Thoracic aorta (tissue), 2 donors: Measurements from ENCODE around the gene CTNNA3. TPM values are rescaled to one million over a fixed set of nuclear protein-coding genes. Genes with fewer than 3 reads are reported as not detected.

Source experiments
- ATAC-seq: fragments of 150-250 bp; one replicate; pipeline ENCODE4 v1.8.0; 2017; ENCODE audit warnings: low read depth; ENCODE audit not compliant: insufficient number of reproducible peaks, low FRiP score
- DNase-seq: peaks from one replicate; pipeline ENCODE4 v3.0.0-alpha.2; 2020; ENCODE audit warnings: low spot score
- H3K27ac ChIP-seq, 2 donors: fragments of 200-600 bp; sonication (generic); 1 replicate in 1 of 2; 2 replicates in 1 of 2; pipeline ENCODE4 v1.5.1; 2016; ENCODE audit warnings: mild to moderate bottlenecking in 2 of 2, moderate library complexity in 2 of 2
- H3K27me3 ChIP-seq: fragments of 200-600 bp; sonication (generic); replicated peaks from 2 replicates; pipeline ENCODE4 v1.6.0; 2016; ENCODE audit warnings: mild to moderate bottlenecking; ENCODE audit not compliant: insufficient read depth
- H3K36me3 ChIP-seq: fragments of 200-600 bp; sonication (generic); one replicate; pipeline ENCODE4 v1.5.1; 2016
- H3K4me1 ChIP-seq, 2 donors: fragments of 200-600 bp; sonication (generic); 1 replicate in 1 of 2; 2 replicates in 1 of 2; pipeline versions ENCODE4 v1.5.1 to v1.6.0; 2016; ENCODE audit warnings: low read depth in 2 of 2, mild to moderate bottlenecking in 1 of 2; ENCODE audit not compliant: control insufficient read depth in 1 of 2
- H3K4me3 ChIP-seq: fragments of 200-600 bp; sonication (generic); 2 replicates; pipeline ENCODE4 v1.5.1; 2016; ENCODE audit warnings: mild to moderate bottlenecking
- H3K9me3 ChIP-seq: fragments of 200-600 bp; sonication (generic); 2 replicates; pipeline ENCODE4 v1.5.1; 2016
- CTCF ChIP-seq: fragments of 200-600 bp; sonication (generic); IDR thresholded peaks from one replicate; pipeline ENCODE4 v1.5.1; 2019; ENCODE audit warnings: antibody characterized with exemption
- total RNA-seq, 2 donors: library from RNA; depleted of rRNA; stranded (reverse); fragments of >200 nt; gene quantifications; one replicate each; pipeline versions ENCODE4 v1.1.0 to v1.2.3, GENCODE V29; 2016

CTNNA3 gene
- total RNA-seq, 2 donors from 2014 or later = 0.95 to 1.2 TPM

- H3K4me3 ChIP-seq = no peak overlapping the region
- H3K36me3 ChIP-seq = no peaks in the 10 kb centered on the region
- H3K9me3 ChIP-seq = no peaks in the 10 kb centered on the region
- no peak for TF ChIP-seq CTCF
- H3K27me3 ChIP-seq = no peaks in the 10 kb centered on the region
- H3K4me1 ChIP-seq = no peaks in the 10 kb centered on the region
- ATAC-seq (no peak), DNase-seq (no peak)
- no peak overlapping the region for H3K27ac ChIP-seq
Measured at GRCh38 chr10:67659497-67659896, 36.5 kb downstream of the CTNNA3 start.

- TF ChIP-seq CTCF = no peak
- Histone ChIP-seq H3K36me3 (no peaks in the 10 kb centered on the region), H3K4me3 (no peak overlapping the region), H3K27ac (no peak overlapping the region), H3K27me3 (no peaks in the 10 kb centered on the region), H3K4me1 (no peaks in the 10 kb centered on the region), H3K9me3 (no peaks in the 10 kb centered on the region)
- ATAC-seq (no peak), DNase-seq (no peak)
Measured at GRCh38 chr10:67657775-67658174, 38.2 kb downstream of the CTNNA3 start.

GRCh38 chr10:67650558-67650957 is 45.4 kb downstream of the CTNNA3 start:
- Histone ChIP-seq H3K4me3 (no peak overlapping the region), H3K27me3 (no peaks in the 10 kb centered on the region), H3K27ac (no peak overlapping the region), H3K4me1 (no peaks in the 10 kb centered on the region), H3K9me3 (no peaks in the 10 kb centered on the region), H3K36me3 (no peaks in the 10 kb centered on the region)
- no peak for TF ChIP-seq CTCF
- no peak for ATAC-seq
- no peak for DNase-seq

- ATAC-seq = no peak
Measured at GRCh38 chr10:67648613-67649229, 47.3 kb downstream of the CTNNA3 start.

GRCh38 chr10:67630904-67631303 is 65.1 kb downstream of the CTNNA3 start:
- DNase-seq (no peak), ATAC-seq (no peak)
- Histone ChIP-seq H3K36me3 (peaks cover 2% of the 10 kb centered on the region), H3K4me3 (no peak overlapping the region), H3K9me3 (peaks cover 4% of the 10 kb centered on the region), H3K27ac (no peak overlapping the region), H3K27me3 (no peaks in the 10 kb centered on the region), H3K4me1 (no peaks in the 10 kb centered on the region)
- no peak for TF ChIP-seq CTCF

More at GRCh38 chr10:67648613-67649229, 47.3 kb downstream of the CTNNA3 start:
- no peaks in the 10 kb centered on the region for H3K9me3 ChIP-seq
- no peak for TF ChIP-seq CTCF
- H3K4me3 ChIP-seq = no peak overlapping the region
- no peaks in the 10 kb centered on the region for H3K36me3 ChIP-seq
- no peak for DNase-seq
- H3K4me1 ChIP-seq = no peaks in the 10 kb centered on the region
- H3K27ac ChIP-seq = no peak overlapping the region
- no peaks in the 10 kb centered on the region for H3K27me3 ChIP-seq
